NCI-H2227 (cell line): Measurements from ENCODE around the gene IRAK3.

Source experiments
- DNase-seq: peaks from one replicate; lab custom pipeline; 2025; ENCODE audit not compliant: unreplicated experiment; lab: John Stamatoyannopoulos, UW

IRAK3 gene

GRCh38 chr12:66247741-66248140 is 58.7 kb downstream of the IRAK3 start:
- DNase-seq = no peak

- no peak for DNase-seq
These were observed 62.0 kb downstream of the IRAK3 start for GRCh38 chr12:66251049-66251448.

GRCh38 chr12:66252771-66253170 is 63.8 kb downstream of the IRAK3 start:
- DNase-seq = no peak

GRCh38 chr12:66255737-66256136 is 66.7 kb downstream of the IRAK3 start:
- DNase-seq = no peak

- no peak for DNase-seq
These were observed 69.0 kb downstream of the IRAK3 start for GRCh38 chr12:66258011-66258410.

- no peak for DNase-seq
These were observed 73.7 kb downstream of the IRAK3 start for GRCh38 chr12:66262737-66263136.

- DNase-seq = no peak
These were observed 79.5 kb downstream of the IRAK3 start for GRCh38 chr12:66268562-66268961.

- DNase-seq = no peak
These were observed 80.1 kb downstream of the IRAK3 start for GRCh38 chr12:66269142-66269541.

GRCh38 chr12:66269757-66270383 is 80.9 kb downstream of the IRAK3 start:
- peak; percentile 24 for DNase-seq

GRCh38 chr12:66270613-66271012 is 81.6 kb downstream of the IRAK3 start:
- no peak for DNase-seq

- no peak for DNase-seq
These were observed 83.6 kb downstream of the IRAK3 start for GRCh38 chr12:66272650-66273049.

GRCh38 chr12:66273147-66273546 is 84.1 kb downstream of the IRAK3 start:
- no peak for DNase-seq

GRCh38 chr12:66275040-66275439 is 86.0 kb downstream of the IRAK3 start:
- DNase-seq = no peak

GRCh38 chr12:66279123-66279712 is 90.2 kb downstream of the IRAK3 start:
- DNase-seq = peak; percentile 11

GRCh38 chr12:66280561-66280960 is 91.5 kb downstream of the IRAK3 start:
- DNase-seq = no peak

- DNase-seq = no peak
These were observed 93.2 kb downstream of the IRAK3 start for GRCh38 chr12:66282244-66282643.

GRCh38 chr12:66287275-66287674 is 98.3 kb downstream of the IRAK3 start:
- DNase-seq = no peak

GRCh38 chr12:66288121-66288520 is 99.1 kb downstream of the IRAK3 start:
- DNase-seq = no peak

- no peak for DNase-seq
These were observed 100.5 kb downstream of the IRAK3 start for GRCh38 chr12:66289485-66289884.

GRCh38 chr12:66290716-66291200 is 101.7 kb downstream of the IRAK3 start:
- DNase-seq = no peak

GRCh38 chr12:66296176-66296683 is 107.2 kb downstream of the IRAK3 start:
- DNase-seq = no peak

GRCh38 chr12:66297080-66297479 is 108.1 kb downstream of the IRAK3 start:
- no peak for DNase-seq

GRCh38 chr12:66297923-66298322 is 108.9 kb downstream of the IRAK3 start:
- no peak for DNase-seq
